ENCODE data around the gene CCNY.

DNA sequence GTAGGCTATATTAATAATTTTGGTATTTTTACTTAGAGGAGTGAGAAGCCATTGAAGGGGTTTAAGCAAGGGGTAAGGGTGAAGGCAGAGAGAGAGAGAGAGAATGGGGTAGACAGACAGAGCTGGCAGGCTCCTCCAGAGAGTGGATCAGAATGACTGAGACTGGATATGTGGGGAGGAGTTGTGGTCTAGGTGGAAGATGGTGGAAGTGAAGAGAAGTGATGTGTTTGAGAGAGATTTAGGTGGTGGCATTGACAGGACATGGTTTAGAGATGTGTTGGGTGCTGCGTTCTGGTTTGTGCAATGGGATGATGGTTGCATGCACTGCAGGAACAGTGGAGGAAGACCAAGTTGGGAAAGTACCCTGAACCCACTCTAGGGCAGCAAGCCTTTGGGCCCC is 92.2 kb downstream of the CCNY start:
- TF ChIP-seq POLR2AphosphoS5 (IDR thresholded peaks at IDR 0.05; ENCODE audit: low read depth, low read length) (no peak), SIN3A (IDR thresholded peaks at IDR 0.05; ENCODE audit: borderline replicate concordance, insufficient read depth, low read length) (no peak)
